ENCODE results near the gene SCUBE3.

SCUBE3 gene

DNA sequence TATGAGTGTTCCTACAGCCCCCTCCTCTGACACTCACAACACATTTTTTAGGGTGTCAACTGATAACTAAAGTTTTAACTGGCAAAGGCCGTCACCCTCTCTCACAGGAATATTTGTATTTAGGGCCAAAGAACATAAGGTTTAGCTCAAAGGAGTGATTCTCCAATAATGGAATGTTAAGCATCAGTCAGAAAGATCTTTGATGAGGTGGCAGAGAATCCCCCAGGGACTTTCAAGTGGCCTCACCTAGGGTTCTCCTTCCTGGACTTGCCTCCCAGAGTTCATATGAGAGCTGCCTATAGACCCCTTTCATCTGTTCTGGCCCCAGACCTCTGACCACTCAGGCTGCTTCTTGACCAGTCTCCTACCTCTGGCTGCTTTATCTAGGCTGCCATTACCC is 7.4 kb upstream of the SCUBE3 start:
- H3K4me3 ChIP-seq (replicated peaks; ENCODE audit: low read depth, low read length): no peak overlapping the region
- TF ChIP-seq, protein P1, sequence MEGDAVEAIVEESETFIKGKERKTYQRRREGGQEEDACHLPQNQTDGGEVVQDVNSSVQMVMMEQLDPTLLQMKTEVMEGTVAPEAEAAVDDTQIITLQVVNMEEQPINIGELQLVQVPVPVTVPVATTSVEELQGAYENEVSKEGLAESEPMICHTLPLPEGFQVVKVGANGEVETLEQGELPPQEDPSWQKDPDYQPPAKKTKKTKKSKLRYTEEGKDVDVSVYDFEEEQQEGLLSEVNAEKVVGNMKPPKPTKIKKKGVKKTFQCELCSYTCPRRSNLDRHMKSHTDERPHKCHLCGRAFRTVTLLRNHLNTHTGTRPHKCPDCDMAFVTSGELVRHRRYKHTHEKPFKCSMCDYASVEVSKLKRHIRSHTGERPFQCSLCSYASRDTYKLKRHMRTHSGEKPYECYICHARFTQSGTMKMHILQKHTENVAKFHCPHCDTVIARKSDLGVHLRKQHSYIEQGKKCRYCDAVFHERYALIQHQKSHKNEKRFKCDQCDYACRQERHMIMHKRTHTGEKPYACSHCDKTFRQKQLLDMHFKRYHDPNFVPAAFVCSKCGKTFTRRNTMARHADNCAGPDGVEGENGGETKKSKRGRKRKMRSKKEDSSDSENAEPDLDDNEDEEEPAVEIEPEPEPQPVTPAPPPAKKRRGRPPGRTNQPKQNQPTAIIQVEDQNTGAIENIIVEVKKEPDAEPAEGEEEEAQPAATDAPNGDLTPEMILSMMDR (IDR thresholded peaks at IDR 0.05; ENCODE audit: low read length, missing control alignments): no peak
- DNase-seq (ENCODE audit: low read depth): no peak

DNA sequence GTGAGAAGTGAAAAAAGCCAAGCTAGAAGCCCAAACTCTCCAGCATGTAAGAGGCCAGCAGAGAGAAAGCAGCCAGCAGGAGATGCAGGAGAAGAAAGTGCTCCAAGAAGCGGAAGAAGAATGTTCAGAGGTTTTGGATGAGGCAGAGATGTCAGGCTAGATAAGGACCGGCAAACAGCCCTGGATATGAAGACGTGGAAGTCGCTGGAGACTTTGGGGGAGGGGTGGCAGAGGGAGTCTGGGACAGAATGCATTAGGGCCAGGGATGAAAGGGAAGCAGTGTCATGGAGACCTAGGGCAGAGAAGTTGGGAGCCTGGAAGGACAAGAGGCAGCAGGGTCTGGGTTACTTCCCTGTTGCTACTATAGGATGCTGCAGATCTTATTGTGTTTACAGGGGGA is 5.3 kb upstream of the SCUBE3 start:
- H3K4me3 ChIP-seq (replicated peaks; ENCODE audit: low read depth, low read length): no peak overlapping the region
- TF ChIP-seq, protein P1 (IDR thresholded peaks at IDR 0.05; ENCODE audit: low read length, missing control alignments): no peak
- no peak for DNase-seq (ENCODE audit: low read depth)

DNA sequence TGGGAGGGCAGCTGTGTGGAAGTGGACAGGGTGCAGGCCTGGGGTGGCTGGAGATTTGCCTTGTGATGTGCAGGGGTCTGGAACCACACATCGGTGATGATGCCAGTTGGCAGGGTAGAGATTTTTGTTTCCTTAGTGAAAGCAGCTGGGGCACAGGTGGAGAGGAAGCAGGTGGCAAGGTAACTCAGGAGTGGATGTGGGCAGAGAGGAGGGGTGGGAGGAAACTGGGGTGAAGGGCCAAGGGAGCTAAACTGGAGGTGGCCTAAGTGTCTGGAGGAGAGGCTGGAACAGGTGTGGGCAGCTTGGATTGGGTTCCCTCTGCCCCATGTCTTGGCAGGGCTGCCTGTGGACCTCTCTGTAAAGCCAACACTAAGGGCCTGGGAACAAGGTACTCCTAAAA is 4.7 kb upstream of the SCUBE3 start:
- no peak overlapping the region for H3K4me3 ChIP-seq (replicated peaks; ENCODE audit: low read depth, low read length)
- TF ChIP-seq, protein P1 (IDR thresholded peaks at IDR 0.05; ENCODE audit: low read length, missing control alignments): no peak

DNA sequence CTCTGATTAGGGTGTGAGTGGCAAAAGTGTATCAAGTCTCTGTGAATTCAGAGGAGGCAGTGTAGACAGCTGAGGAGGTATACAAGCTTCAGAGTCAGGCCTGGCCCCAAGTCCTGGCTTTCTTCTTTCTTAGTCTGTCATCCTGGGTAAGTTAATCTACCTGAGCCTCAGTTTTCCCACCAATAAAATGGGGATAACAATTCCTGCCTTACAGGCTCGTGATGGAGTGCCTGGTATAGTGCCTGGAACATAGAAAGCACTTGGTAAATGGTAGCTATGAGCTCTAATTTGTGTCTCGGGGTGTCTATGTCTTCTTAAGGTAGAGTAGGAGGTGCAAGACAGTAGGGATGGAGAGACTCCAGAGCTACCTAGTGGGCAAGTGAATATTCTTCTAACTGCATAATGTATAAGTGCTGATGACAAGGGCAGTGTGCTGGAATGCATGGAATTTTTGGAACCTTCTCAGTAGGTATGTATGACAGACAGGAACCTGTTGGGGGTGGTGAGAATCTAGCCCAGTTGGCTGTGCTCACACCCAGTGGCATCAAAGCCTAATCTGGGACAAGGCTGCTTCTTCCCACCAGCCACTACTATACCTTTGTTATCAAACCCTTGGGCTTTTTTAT is 4.0 kb upstream of the SCUBE3 start:
- DNase-seq (ENCODE audit: low read depth): no peak
- no peak overlapping the region for H3K4me3 ChIP-seq (replicated peaks; ENCODE audit: low read depth, low read length)
- TF ChIP-seq, protein P1 (IDR thresholded peaks at IDR 0.05; ENCODE audit: low read length, missing control alignments): no peak

More for the DNA sequence above, 4.7 kb upstream of the SCUBE3 start:
- no peak for DNase-seq (ENCODE audit: low read depth)

DNA sequence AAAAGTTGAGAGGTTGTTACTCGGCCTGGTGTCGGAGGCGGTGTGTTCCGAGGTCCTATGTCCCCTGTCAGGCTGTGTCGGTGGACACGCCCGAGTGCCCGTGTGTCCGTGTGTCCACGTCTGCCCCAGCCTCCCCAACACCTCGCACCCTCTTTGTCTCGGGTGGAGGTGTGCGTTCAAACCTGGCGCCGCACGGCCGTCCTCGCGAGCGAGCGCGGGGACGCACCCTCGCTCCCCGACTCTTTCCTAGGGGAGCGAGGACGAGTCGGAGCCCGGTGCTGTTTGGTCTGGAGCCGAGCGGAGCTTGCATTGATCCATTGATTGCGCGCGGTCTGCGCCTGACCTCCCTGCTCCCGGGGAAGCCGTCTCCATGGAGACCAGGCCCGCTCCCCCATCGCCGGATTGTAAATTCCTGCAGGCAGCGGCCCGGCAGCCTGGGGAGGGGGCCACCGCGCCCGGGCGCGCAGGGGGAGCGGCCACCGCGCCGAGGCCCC is 411 bp upstream of the SCUBE3 start:
- TF ChIP-seq, protein P1 (IDR thresholded peaks at IDR 0.05; ENCODE audit: low read length, missing control alignments): no peak
- no peak for DNase-seq (ENCODE audit: low read depth)
- H3K4me3 ChIP-seq (replicated peaks; ENCODE audit: low read depth, low read length): peak overlapping the region; percentile 53

DNA sequence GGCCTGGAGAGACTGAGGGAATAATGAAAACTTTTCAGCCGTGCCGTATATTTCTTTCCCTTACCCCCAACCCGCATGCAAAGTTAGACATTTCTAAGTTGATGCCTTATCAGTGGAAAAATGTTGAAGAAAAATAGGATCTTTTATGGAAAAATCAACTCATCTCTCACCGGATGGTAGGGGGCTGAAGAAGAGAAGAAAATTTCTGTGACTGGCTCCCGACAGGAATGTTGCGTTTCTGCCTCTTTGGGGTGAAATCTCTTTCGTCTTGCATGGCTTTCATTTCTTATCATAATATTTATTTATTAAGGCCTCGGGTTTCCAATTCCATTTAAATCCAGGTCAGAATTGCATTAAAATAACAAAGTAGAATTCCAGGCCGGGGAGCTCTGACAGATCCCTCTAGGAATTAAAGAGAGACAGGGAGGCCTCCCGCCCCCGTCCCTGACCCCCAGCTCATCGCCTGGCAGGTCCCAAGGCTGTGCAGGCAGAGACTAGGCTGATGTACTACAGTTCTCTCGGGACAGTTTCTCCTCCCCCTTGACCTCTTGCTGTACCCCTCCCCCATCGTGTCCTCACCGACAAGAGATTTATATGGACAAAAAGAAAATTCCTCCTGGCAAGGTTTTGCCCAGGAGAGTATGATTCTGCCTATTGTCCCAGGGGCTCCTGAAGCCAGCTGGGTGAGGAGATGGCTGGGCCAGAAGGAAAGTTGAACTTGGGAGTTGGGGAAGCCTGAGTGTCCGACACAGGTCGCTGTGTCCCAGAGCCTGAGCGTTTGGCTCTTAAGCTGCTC is 1.3 kb downstream of the SCUBE3 start:
- no peak for DNase-seq (ENCODE audit: low read depth)
- TF ChIP-seq, protein P1 (IDR thresholded peaks at IDR 0.05; ENCODE audit: low read length, missing control alignments): no peak
- peak overlapping the region; percentile 53 for H3K4me3 ChIP-seq (replicated peaks; ENCODE audit: low read depth, low read length)

Measured in fibroblast of pulmonary artery (primary cell).